Fibroblast of the aortic adventitia (primary cell): ENCODE results near the gene PRSS57. TPM values are rescaled to one million over a fixed set of nuclear protein-coding genes. Genes with fewer than 3 reads are reported as not detected.
A peak's percentile ranks its signal among the peaks of the same experiment; 100 is the strongest.
"Not testable (repeated sequence)": the region's sequence is repeated elsewhere in the genome, so short reads cannot be mapped to it uniquely, and the experiment has no call there.

ENCODE experiments used
- DNase-seq: peaks from one replicate; pipeline ENCODE4 v3.0.0-alpha.2; 2010; ENCODE audit warnings: low read depth
- H3K4me3 ChIP-seq: 2 replicates; pipeline ENCODE4 v1.5.1; 2011; ENCODE audit warnings: low read depth, mild to moderate bottlenecking, control low read depth, low read length, moderate library complexity
- total RNA-seq: library from RNA; depleted of rRNA; stranded (reverse); fragments of >200 nt; gene quantifications from 2 replicates; pipeline ENCODE4 v1.2.3, GENCODE V29; 2012; ENCODE audit warnings: low replicate concordance
- TF ChIP-seq, protein P1 (sequence below): IDR thresholded peaks from 2 replicates; pipeline ENCODE4 v1.5.1; 2011; ENCODE audit warnings: mild to moderate bottlenecking, low read length, control low read depth, inconsistent platforms; ENCODE audit not compliant: insufficient read depth

PRSS57 gene
- total RNA-seq, 1 donor, result not detected

DNA sequence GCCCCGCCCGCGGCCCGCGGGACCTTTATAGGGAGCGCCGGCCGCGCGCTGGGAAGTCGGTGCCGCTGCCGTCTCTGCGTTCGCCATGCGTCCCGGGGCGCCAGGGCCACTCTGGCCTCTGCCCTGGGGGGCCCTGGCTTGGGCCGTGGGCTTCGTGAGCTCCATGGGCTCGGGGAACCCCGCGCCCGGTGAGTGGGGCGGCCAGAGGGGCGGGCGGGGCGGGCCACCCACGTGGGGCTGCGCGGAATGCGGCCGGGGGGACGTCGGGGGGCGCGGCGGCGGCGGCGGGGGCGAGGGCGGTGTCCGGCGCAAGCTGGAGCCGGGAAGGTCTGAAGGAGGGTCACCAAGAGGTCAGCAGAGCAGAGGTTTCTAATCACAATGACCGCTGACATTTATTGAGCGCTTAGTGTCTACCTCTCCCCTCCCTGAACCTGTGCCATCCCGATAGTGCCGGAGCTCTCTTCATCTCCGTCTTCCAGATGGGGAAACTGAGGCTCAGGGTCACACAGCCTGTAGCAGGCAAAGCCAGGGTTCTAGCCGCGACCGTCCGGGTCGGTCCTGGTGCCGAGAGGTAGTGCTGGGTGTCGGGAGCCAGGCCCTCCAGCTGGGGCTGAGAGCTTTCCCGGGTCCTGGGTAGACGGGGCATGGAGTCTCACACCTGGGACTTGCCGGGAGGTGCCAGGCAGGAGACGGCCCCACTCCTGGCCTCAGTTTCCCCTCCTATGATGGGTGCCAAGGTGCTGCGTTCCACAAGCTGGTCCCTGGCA is 18.7 kb downstream of the PRSS57 start, which contains the start of gene FSTL3:
FSTL3 (plus strand) TSS at position 54 of the 767 bp plus-strand sequence; CDS start at position 86, 32 bp downstream.
- TF ChIP-seq, protein P1, sequence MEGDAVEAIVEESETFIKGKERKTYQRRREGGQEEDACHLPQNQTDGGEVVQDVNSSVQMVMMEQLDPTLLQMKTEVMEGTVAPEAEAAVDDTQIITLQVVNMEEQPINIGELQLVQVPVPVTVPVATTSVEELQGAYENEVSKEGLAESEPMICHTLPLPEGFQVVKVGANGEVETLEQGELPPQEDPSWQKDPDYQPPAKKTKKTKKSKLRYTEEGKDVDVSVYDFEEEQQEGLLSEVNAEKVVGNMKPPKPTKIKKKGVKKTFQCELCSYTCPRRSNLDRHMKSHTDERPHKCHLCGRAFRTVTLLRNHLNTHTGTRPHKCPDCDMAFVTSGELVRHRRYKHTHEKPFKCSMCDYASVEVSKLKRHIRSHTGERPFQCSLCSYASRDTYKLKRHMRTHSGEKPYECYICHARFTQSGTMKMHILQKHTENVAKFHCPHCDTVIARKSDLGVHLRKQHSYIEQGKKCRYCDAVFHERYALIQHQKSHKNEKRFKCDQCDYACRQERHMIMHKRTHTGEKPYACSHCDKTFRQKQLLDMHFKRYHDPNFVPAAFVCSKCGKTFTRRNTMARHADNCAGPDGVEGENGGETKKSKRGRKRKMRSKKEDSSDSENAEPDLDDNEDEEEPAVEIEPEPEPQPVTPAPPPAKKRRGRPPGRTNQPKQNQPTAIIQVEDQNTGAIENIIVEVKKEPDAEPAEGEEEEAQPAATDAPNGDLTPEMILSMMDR, result no peak

DNA sequence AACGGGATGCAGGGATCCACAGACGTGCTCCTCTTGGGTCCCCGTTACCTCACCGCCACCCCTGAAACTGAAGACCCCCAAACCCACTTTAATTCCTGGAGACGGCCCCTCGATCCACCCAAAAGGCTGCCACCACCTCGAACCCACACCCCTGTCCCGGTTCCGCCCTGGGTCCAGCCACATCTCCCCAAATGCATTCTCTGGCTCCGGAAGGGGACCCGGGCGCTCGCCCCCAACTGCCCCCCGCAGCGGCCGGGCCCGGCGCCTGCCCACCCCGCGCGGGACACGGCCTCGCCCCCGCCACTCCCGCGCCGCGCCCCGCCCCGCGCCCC is 19.3 kb downstream of the PRSS57 start:
- H3K4me3 ChIP-seq, result peak overlapping the region; percentile 54
- TF ChIP-seq, protein P1, result no peak
- DNase-seq, result no peak

More for the DNA sequence above, 18.7 kb downstream of the PRSS57 start, which contains the start of gene FSTL3:
- H3K4me3 ChIP-seq, result peak within 1 kb of the TSS; percentile 81
- DNase-seq, result peak; percentile 28

DNA sequence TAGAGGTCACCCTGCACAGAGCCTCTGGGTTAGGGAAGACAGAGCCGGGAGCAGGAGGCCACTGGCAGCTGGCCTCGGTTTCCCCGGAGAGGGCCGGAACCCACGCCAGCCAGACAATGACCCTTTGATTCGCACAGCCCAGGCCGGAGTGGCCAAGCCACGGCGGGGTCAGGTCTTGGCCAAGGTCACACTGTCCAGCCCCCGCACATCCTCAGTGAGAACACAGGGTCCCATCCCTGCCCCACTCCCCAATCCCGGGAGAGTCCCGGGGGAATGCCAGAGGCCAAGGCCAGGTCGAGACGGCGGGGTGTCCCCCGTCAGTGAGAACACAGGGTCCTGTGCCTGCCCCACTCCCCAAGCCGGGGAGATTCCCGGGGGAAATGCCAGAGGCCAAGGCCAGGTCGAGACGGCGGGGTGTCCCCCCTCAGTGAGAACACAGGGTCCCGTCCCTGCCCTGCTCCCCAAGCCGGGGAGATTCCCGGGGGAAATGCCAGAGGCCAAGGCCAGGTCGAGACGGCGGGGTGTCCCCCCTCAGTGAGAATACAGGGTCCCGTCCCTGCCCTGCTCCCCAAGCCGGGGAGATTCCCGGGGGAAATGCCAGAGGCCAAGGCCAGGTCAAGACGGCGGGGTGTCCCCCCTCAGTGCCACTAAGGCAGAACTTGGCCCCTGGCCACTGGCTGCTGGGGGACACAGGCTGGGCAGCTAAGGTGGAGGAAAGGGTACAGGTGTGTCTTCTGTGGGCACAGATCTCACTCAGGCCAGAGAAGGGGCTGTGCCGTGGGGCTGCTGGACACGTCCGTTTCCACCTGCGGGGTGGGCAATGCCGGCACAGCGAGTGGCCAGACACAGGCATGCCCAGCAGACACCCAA is 20.7 kb downstream of the PRSS57 start:
- H3K4me3 ChIP-seq, result no peak overlapping the region
- DNase-seq, result no peak
- TF ChIP-seq, protein P1, result no peak

DNA sequence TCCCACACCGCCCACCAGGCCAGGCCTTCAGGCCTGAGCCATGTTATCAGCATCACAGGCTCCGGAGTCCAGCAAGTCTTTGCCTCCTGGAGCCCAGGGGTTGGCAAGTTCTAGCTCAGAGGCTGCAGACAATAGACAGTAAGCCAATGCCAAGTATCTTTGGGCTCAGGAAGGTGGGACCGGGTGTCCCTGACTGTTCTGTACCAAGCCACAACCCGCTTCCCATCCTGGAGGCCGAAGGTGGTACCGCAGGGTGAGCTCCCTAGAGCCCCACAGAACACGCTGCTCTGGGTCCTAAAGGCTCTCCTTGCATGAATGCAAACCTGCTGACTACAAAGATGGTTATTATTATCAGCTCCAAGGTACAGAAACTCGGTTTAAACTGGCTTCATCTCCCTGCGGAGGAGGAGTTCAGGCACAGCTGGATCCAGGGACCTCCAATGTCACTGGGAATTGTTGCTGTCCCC is 24.6 kb downstream of the PRSS57 start:
- no peak overlapping the region for H3K4me3 ChIP-seq
- no peak for DNase-seq
- TF ChIP-seq, protein P1, result peak; percentile 23

DNA sequence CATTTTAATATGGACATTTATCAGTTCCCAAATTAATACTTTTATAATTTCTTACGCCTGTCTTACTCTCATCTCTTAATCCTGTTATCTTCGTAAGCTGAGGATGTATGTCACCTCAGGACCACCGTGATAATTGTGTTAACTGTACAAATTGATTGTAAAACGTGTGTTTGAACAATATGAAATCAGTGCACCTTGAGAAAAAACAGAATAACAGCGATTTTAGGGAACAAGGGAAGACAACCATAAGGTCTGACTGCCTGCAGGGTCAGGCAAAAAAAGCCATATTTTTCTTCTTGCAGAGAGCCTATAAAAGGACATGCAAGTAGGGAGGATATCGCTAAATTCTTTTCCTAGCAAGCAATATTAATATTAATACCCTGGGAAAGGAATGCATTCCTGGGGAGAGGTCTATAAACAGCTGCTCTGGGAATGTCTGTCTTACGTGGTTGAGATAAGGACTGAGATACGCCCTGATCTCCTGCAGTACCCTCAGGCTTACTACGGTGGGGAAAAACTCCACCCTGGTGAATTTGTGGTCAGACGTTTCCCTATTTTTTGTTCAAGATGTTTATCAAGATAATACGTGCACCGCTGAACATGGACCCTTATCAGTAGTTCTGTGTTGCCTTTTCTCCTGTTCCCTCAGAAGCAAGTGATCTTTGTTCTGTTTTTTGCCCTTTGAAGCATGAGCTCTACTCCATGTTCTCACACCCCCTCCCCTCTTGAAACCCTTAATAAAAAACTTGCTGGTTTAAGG is 26.4 kb downstream of the PRSS57 start:
- DNase-seq, result peak; percentile 62
- not testable (repeated sequence) for H3K4me3 ChIP-seq

DNA sequence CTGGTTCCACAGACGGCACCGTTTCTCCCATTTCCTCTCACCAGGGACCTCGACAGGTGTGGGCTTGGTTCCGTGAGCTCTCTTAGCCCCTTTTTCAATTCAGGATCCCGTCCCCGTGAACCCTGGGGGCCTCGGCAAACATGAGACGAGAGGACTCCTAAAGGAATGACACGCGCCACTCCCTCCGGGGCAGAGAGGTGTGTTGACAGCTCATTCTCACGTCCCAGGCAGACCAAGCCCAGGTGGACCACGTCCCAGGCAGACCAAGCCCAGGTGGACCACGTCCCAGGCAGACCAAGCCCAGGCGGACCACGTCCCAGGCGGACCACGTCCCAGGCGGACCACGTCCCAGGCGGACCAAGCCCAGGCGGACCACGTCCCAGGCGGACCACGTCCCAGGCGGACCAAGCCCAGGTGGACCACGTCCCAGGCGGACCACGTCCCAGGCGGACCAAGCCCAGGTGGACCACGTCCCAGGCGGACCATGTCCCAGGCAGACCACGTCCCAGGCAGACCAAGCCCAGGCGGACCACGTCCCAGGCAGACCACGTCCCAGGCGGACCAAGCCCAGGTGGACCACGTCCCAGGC is 28.2 kb downstream of the PRSS57 start:
- not testable (repeated sequence) for DNase-seq, H3K4me3 ChIP-seq

DNA sequence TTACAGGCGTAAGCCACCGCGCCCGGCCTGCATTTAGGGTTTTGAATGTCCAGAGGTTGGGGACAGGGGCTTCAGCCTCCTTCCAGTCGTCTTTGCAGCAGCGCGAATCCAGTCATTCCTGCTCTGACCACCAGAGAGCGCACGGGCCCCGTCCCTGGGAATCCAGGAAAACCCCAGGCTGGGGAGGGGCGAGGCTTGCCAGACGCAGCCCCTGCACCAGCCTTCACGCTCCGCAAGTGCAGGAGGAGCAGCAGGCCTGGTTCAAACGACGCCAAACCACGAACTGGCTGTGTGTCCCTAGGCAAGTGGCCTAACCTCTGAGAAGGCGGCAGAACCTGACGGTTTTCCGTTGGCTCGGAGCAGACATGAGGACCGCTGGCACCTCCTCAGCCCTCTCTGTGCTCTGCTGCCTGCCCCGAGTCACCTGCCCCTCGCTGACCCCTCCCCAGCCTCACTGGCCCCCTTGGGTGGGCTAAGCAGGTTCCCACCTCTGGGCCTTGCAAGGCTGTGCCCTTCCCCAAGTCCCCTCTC is 30.3 kb downstream of the PRSS57 start:
- H3K4me3 ChIP-seq, result peak overlapping the region; percentile 40
- peak; percentile 75 for DNase-seq
- TF ChIP-seq, protein P1, result peak; percentile 94
